HepG2 (cell line): ENCODE measurements around the gene ENO3. TPM values are rescaled to one million over a fixed set of nuclear protein-coding genes. Genes with fewer than 3 reads are reported as not detected.

ENCODE experiments used
- ASH2L ChIP-seq: fragments of 300-600, 200-600 bp; sonication (generic); IDR thresholded peaks from 2 replicates; pipeline ENCODE4 v1.7.0; 2017; ENCODE audit warnings: low read depth, mild to moderate bottlenecking, moderate library complexity, mixed read lengths, low read length; ENCODE audit not compliant: insufficient read length
- FOXP4 ChIP-seq: sonication (generic); formaldehyde crosslinking; IDR thresholded peaks from 2 replicates; pipeline ENCODE4 v1.4.0; 2020; ENCODE audit warnings: missing genetic modification reagents
- GATAD2A ChIP-seq: IDR thresholded peaks from 2 replicates; pipeline ENCODE4 v1.6.1; 2016
- HIVEP1 ChIP-seq: sonication (generic); formaldehyde crosslinking; IDR thresholded peaks from 2 replicates; pipeline ENCODE4 v1.4.0; 2020; ENCODE audit warnings: mild to moderate bottlenecking, missing genetic modification reagents
- HOXA5 ChIP-seq: sonication (generic); formaldehyde crosslinking; IDR thresholded peaks from 2 replicates; pipeline ENCODE4 v1.4.0; 2020; ENCODE audit warnings: missing genetic modification reagents
- KDM5A ChIP-seq: fragments of 200-600 bp; sonication (generic); IDR thresholded peaks from 2 replicates; pipeline ENCODE4 v1.7.0; 2018; ENCODE audit warnings: antibody characterized with exemption, mild to moderate bottlenecking, low read length, borderline replicate concordance
- KLF9 ChIP-seq: IDR thresholded peaks from 2 replicates; pipeline ENCODE4 v1.6.1; 2016; ENCODE audit warnings: low read depth
- MTERF4 ChIP-seq: sonication (generic); formaldehyde crosslinking; IDR thresholded peaks from 2 replicates; pipeline ENCODE4 v1.8.0; 2023; ENCODE audit warnings: mild to moderate bottlenecking, missing genetic modification reagents
- PAWR ChIP-seq: sonication (generic); formaldehyde crosslinking; IDR thresholded peaks from 2 replicates; pipeline ENCODE4 v1.4.0; 2020; ENCODE audit warnings: missing genetic modification reagents, mild to moderate bottlenecking, borderline replicate concordance
- RFX5 ChIP-seq: IDR thresholded peaks from 2 replicates; pipeline ENCODE4 v1.6.1; 2011; ENCODE audit warnings: low read depth, low read length, improper control_type of control experiment
- RNF2 ChIP-seq: fragments of 450-650 bp; conservative IDR thresholded peaks from 2 replicates; pipeline ENCODE4 v1.6.1; 2016; ENCODE audit warnings: low read depth
- SAP130 ChIP-seq: IDR thresholded peaks from 2 replicates; pipeline ENCODE4 v1.6.1; 2016; ENCODE audit warnings: low read depth
- SIX1 ChIP-seq: sonication (generic); formaldehyde crosslinking; IDR thresholded peaks from 2 replicates; pipeline ENCODE4 v1.4.0; 2020; ENCODE audit warnings: missing genetic modification reagents, borderline replicate concordance
- SMARCC2 ChIP-seq: fragments of 450-650 bp; IDR thresholded peaks from 2 replicates; pipeline ENCODE4 v1.6.1; 2017; ENCODE audit warnings: antibody characterized with exemption, mild to moderate bottlenecking
- SNAPC2 ChIP-seq: sonication (generic); formaldehyde crosslinking; IDR thresholded peaks from 2 replicates; pipeline ENCODE4 v1.8.1; 2022; ENCODE audit warnings: mild to moderate bottlenecking, missing genetic modification reagents
- STAG1 ChIP-seq: sonication (generic); formaldehyde crosslinking; IDR thresholded peaks from 2 replicates; pipeline ENCODE4 v1.4.0; 2020; ENCODE audit warnings: missing genetic modification reagents
- THAP11 ChIP-seq: IDR thresholded peaks from 2 replicates; pipeline ENCODE4 v1.6.1; 2016; ENCODE audit warnings: missing biosample characterization, missing genetic modification reagents
- TOE1 ChIP-seq: sonication (generic); formaldehyde crosslinking; IDR thresholded peaks from 2 replicates; pipeline ENCODE4 v1.4.0; 2020; ENCODE audit warnings: mild to moderate bottlenecking, missing genetic modification reagents
- ZC3H13 ChIP-seq: sonication (generic); formaldehyde crosslinking; IDR thresholded peaks from 2 replicates; pipeline ENCODE4 v1.8.1; 2023; ENCODE audit warnings: mild to moderate bottlenecking, missing genetic modification reagents, moderate library complexity
- ZFP91 ChIP-seq: sonication (generic); formaldehyde crosslinking; IDR thresholded peaks from 2 replicates; pipeline ENCODE4 v1.9.0; 2022; ENCODE audit warnings: missing genetic modification reagents, mild to moderate bottlenecking, borderline replicate concordance
- ZNF235 ChIP-seq: sonication (generic); formaldehyde crosslinking; IDR thresholded peaks from 2 replicates; pipeline ENCODE4 v1.8.1; 2023; ENCODE audit warnings: mild to moderate bottlenecking, missing genetic modification reagents, borderline replicate concordance
- ZNF331 ChIP-seq: sonication (generic); formaldehyde crosslinking; IDR thresholded peaks from 2 replicates; pipeline ENCODE4 v1.4.0; 2020; ENCODE audit warnings: missing genetic modification reagents
- ZNF788 ChIP-seq: sonication (generic); formaldehyde crosslinking; IDR thresholded peaks from 2 replicates; pipeline ENCODE4 v1.5.0; 2020; ENCODE audit warnings: mild to moderate bottlenecking, missing genetic modification reagents, borderline replicate concordance
- ZNF883 ChIP-seq: sonication (generic); formaldehyde crosslinking; IDR thresholded peaks from 2 replicates; pipeline ENCODE4 v1.5.1; 2020; ENCODE audit warnings: mild to moderate bottlenecking, missing genetic modification reagents; ENCODE audit errors: not compliant biosample characterization
- ZUFSP ChIP-seq: sonication (generic); formaldehyde crosslinking; IDR thresholded peaks from 2 replicates; pipeline ENCODE4 v1.9.0; 2021; ENCODE audit warnings: missing genetic modification reagents, mild to moderate bottlenecking, borderline replicate concordance
- polyA plus RNA-seq, 8 experiments: library from polyadenylated mRNA; depleted of rRNA in 3 of 8; stranded (reverse) in 7 of 8; unstranded in 1 of 8; fragments of >200 nt; fragmentation: Illumina TruSeq in 4 of 8; extraction: Trizol in 4 of 8; gene quantifications; 2 replicates each; pipeline versions ENCODE4 v1.2.1 to v1.2.3, GENCODE V29; 2011 to 2016; ENCODE audit warnings: low read depth in 4 of 8, missing spikeins in 1 of 8, mixed read lengths in 1 of 8; ENCODE audit not compliant: insufficient read depth in 1 of 8
- total RNA-seq, 5 experiments: library from RNA; depleted of rRNA; stranded (reverse); fragments of >200 nt; fragmentation: Illumina TruSeq; extraction: Trizol; gene quantifications; 2 replicates each; pipeline ENCODE4 v1.2.3, GENCODE V29; 2016; ENCODE audit warnings: low read depth in 1 of 5

The ENO3 gene
- total and polyA plus RNA-seq, 2 of the 13 experiments (the other 11 are each of a cell fraction or from before 2014, with no cell fraction given), result 59.8 to 69.8 TPM

DNA sequence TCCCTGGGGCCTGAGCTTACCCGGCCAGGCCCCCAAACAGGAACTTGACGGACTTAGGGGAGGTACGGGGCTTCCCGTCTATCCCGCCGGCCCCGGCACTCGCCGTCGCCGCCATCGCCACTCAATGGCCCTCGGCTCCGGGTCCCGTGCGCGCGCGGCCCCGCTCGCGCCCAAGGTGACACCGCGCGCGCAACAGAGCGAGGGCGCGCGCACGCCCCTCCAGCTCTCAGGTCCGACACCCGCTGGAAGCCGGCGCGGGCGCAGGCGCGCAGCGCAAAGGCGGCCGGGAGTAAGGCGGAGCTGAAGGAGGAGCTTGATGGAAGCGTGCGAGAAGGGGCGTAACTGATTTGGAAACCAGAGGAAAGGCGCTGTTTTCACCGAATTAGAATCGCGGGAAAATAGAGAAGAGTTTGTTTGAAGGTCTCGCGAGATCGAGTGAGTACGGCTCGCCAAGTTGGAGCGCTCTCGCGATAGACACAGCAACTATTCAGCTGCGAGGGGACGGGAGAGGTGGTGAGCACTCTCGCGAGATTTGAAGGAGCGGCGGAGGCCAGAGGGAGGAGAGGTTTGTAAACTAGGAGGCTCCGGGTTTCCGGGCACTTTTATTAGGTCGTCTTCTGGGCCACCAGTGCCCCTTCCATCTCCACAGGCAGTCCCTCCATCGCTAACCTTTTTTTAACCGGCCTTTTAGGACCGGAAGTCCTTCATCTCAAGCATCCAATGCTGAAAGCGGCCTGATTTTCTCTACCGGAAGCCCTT is 10.9 kb upstream of the ENO3 start, which contains the start of the genes RNF167 and SLC25A11 (continued):
- TF ChIP-seq MTERF4 (CRISPR knock-in tag), result no peak
- TF ChIP-seq SIX1 (CRISPR knock-in tag), result no peak
- TF ChIP-seq THAP11 (CRISPR knock-in tag), result peak; percentile 91
- peak; percentile 62 for TF ChIP-seq SAP130 (CRISPR knock-in tag)
- TF ChIP-seq ZNF788 (CRISPR knock-in tag), result no peak; the same call in 1 of the 2 replicates
- TF ChIP-seq ZC3H13, result peak; percentile 64; the same call in 1 of the 2 replicates
- 0 out of 2 replicates have a peak, but pooled peaks have one; percentile 46 for TF ChIP-seq RFX5
- TF ChIP-seq FOXP4 (CRISPR knock-in tag), result peak; percentile 16; the same call in 1 of the 2 replicates
- TF ChIP-seq ZNF883 (CRISPR knock-in tag), result peak; percentile 30
- TF ChIP-seq KLF9, result no peak
- TF ChIP-seq HOXA5 (CRISPR knock-in tag), result peak; percentile 40; the same call in 1 of the 2 replicates
- no peak for TF ChIP-seq HIVEP1 (CRISPR knock-in tag)
- TF ChIP-seq ZFP91 (CRISPR knock-in tag), result peak; percentile 45; the same call in 1 of the 2 replicates
- no peak for TF ChIP-seq PAWR (CRISPR knock-in tag)
- no peak for TF ChIP-seq TOE1
- TF ChIP-seq ZNF331 (CRISPR knock-in tag), result no peak
- TF ChIP-seq SMARCC2, result no peak
- TF ChIP-seq GATAD2A (CRISPR knock-in tag), result no peak; the same call in 1 of the 2 replicates
- no peak for TF ChIP-seq SNAPC2 (CRISPR knock-in tag)
- peak; percentile 68 for TF ChIP-seq ASH2L
- peak; percentile 59; the same call in 1 of the 2 replicates for TF ChIP-seq RNF2
- TF ChIP-seq KDM5A, result peak; percentile 94
- no peak for TF ChIP-seq ZUFSP
- no peak; the same call in 1 of the 2 replicates for TF ChIP-seq ZNF235 (CRISPR knock-in tag)
- no peak for TF ChIP-seq STAG1 (CRISPR knock-in tag)
